GM18867 (cell line): ENCODE data around the gene CSF3.
A peak's percentile ranks its signal among the peaks of the same experiment; 100 is the strongest.

Experiments
- ATAC-seq: cut with Tn5 transposase; IDR thresholded peaks from one replicate; pipeline ENCODE4 v1.9.1; 2021; ENCODE audit warnings: mild to moderate bottlenecking, moderate library complexity; ENCODE audit not compliant: unreplicated experiment

The CSF3 gene

GRCh38 chr17:40022961-40023541, 7.8 kb downstream of the CSF3 start:
- ATAC-seq, result no peak

GRCh38 chr17:40023590-40024292, 8.5 kb downstream of the CSF3 start:
- ATAC-seq, result no peak

- no peak for ATAC-seq
These were observed 9.7 kb downstream of the CSF3 start for GRCh38 chr17:40024901-40025300.

- ATAC-seq, result no peak
These were observed 10.3 kb downstream of the CSF3 start for GRCh38 chr17:40025559-40025958.

GRCh38 chr17:40025991-40026815, 11.0 kb downstream of the CSF3 start:
- no peak for ATAC-seq

- peak; percentile 42 for ATAC-seq
These were observed 11.8 kb downstream of the CSF3 start for GRCh38 chr17:40026816-40027613.

GRCh38 chr17:40027614-40028012, 12.4 kb downstream of the CSF3 start:
- no peak for ATAC-seq

- no peak for ATAC-seq
These were observed 13.4 kb downstream of the CSF3 start for GRCh38 chr17:40028595-40028994.

- no peak for ATAC-seq
These were observed 16.5 kb downstream of the CSF3 start for GRCh38 chr17:40031706-40032105.

- no peak for ATAC-seq
These were observed 17.4 kb downstream of the CSF3 start for GRCh38 chr17:40032322-40033320.

- no peak for ATAC-seq
These were observed 18.1 kb downstream of the CSF3 start for GRCh38 chr17:40033339-40033738.

GRCh38 chr17:40034426-40035161, 19.4 kb downstream of the CSF3 start:
- no peak for ATAC-seq

- no peak for ATAC-seq
These were observed 19.9 kb downstream of the CSF3 start for GRCh38 chr17:40035162-40035559.

- no peak for ATAC-seq
These were observed 23.8 kb downstream of the CSF3 start for GRCh38 chr17:40038882-40039513.

- no peak for ATAC-seq
These were observed 26.0 kb downstream of the CSF3 start for GRCh38 chr17:40041196-40041595.

GRCh38 chr17:40056379-40057015, 41.3 kb downstream of the CSF3 start:
- ATAC-seq, result no peak

GRCh38 chr17:40058186-40058784, 43.0 kb downstream of the CSF3 start:
- ATAC-seq, result no peak

GRCh38 chr17:40058865-40059264, 43.6 kb downstream of the CSF3 start:
- ATAC-seq, result no peak
